OCI-LY3 (cell line): ENCODE measurements around the gene MRPL21.
A peak's percentile ranks its signal among the peaks of the same experiment; 100 is the strongest.

ENCODE experiments used
- EZH2phosphoT487 ChIP-seq: fragments of 200-600 bp; shearing (Covaris generic); IDR thresholded peaks from 2 replicates; pipeline ENCODE4 v1.6.1; 2018; ENCODE audit warnings: antibody characterized with exemption, mixed run types, low read depth
- TF ChIP-seq, protein P1 (sequence below): fragments of 200-600, 300-600 bp; sonication (generic); IDR thresholded peaks from 2 replicates; pipeline ENCODE4 v1.5.1; 2014; ENCODE audit warnings: antibody characterized with exemption, low read length, low read depth

DNA sequence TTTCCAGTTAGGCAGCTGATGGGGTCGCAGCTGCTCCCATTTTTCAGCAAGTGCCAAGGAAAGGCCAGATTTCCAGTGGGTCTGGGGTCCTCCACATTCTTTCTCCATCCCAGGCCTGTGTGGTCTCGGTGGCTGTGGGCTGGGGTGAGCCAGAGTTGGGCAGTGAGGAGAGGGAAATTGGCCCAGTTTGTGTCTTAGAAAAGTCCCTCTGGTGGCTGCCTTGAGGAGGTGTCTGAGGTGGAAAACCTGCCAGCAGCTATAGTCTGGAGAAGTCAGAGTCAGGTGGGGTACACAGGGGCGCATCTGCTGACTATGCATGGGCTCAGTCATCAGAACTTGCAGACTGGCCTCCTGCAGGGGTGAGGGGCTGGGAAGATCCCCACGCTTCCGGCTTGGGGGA is 46.6 kb upstream of the MRPL21 start:
- no peak for TF ChIP-seq EZH2phosphoT487
- TF ChIP-seq, protein P1, sequence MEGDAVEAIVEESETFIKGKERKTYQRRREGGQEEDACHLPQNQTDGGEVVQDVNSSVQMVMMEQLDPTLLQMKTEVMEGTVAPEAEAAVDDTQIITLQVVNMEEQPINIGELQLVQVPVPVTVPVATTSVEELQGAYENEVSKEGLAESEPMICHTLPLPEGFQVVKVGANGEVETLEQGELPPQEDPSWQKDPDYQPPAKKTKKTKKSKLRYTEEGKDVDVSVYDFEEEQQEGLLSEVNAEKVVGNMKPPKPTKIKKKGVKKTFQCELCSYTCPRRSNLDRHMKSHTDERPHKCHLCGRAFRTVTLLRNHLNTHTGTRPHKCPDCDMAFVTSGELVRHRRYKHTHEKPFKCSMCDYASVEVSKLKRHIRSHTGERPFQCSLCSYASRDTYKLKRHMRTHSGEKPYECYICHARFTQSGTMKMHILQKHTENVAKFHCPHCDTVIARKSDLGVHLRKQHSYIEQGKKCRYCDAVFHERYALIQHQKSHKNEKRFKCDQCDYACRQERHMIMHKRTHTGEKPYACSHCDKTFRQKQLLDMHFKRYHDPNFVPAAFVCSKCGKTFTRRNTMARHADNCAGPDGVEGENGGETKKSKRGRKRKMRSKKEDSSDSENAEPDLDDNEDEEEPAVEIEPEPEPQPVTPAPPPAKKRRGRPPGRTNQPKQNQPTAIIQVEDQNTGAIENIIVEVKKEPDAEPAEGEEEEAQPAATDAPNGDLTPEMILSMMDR = peak; percentile 26; the same call in 1 of the 2 replicates
